Uterus (tissue), 4 donors: ENCODE measurements around the gene ARMCX5. TPM values are rescaled to one million over a fixed set of nuclear protein-coding genes. Genes with fewer than 3 reads are reported as not detected.
A peak's percentile ranks its signal among the peaks of the same experiment; 100 is the strongest.

Experiments
- DNase-seq, 2 donors: peaks; one replicate each; pipeline ENCODE4 v3.0.0-alpha.2; 2019 to 2020
- H3K27ac ChIP-seq, 2 donors: fragments of 200-600 bp; sonication (generic); 1 replicate in 1 of 2; 2 replicates in 1 of 2; pipeline ENCODE4 v1.5.1; 2016 to 2018
- H3K27me3 ChIP-seq, 2 donors: fragments of 200-600 bp; sonication (generic); one replicate each; pipeline ENCODE4 v1.5.1; 2018 to 2019; ENCODE audit warnings: control low read depth in 1 of 2
- H3K36me3 ChIP-seq, 2 donors: fragments of 200-600 bp; sonication (generic); one replicate each; pipeline ENCODE4 v1.5.1; 2019; ENCODE audit warnings: control low read depth in 1 of 2
- H3K4me1 ChIP-seq, 2 donors: fragments of 200-600 bp; sonication (generic); one replicate each; pipeline ENCODE4 v1.5.1; 2018 to 2019; ENCODE audit warnings: control low read depth in 1 of 2
- H3K4me3 ChIP-seq, 2 donors: fragments of 200-600 bp; sonication (generic); 1 replicate in 1 of 2; 2 replicates in 1 of 2; pipeline ENCODE4 v1.5.1; 2018 to 2019; ENCODE audit warnings: mild to moderate bottlenecking in 1 of 2
- H3K9me3 ChIP-seq, 2 donors: fragments of 200-600 bp; sonication (generic); one replicate each; pipeline ENCODE4 v1.5.1; 2019; ENCODE audit warnings: control low read depth in 1 of 2
- POLR2A ChIP-seq, 2 donors: fragments of 450-650 bp; IDR thresholded peaks; one replicate each; pipeline ENCODE4 v1.6.1; 2016; ENCODE audit warnings: antibody characterized with exemption in 2 of 2, mild to moderate bottlenecking in 1 of 2, moderate library complexity in 1 of 2
- intact Hi-C: fragments of 100-400 bp; cut with DNase I; formaldehyde crosslinking; loops from one replicate; pipeline ENCODE4 v1.15.1; 2023; ENCODE audit warnings: low total_unique reads
- total RNA-seq, 4 donors: library from RNA; depleted of rRNA in 3 of 4; stranded (reverse); fragments of >200 nt in 3 of 4; gene quantifications; one replicate each; pipeline versions ENCODE4 v1.1.0 to v1.2.4, GENCODE V29; 2014 to 2023
- TF ChIP-seq, protein P1 (sequence below), 4 experiments: fragments of 200-600 bp in 2 of 4; fragments of 450-650 bp in 2 of 4; sonication (generic) in 2 of 4; IDR thresholded peaks; one replicate each; pipeline ENCODE4 v1.5.1; 2016 to 2019; ENCODE audit warnings: antibody characterized with exemption in 4 of 4, mild to moderate bottlenecking in 2 of 4, moderate library complexity in 1 of 4
- donor health status: DM: yes; HTN: yes; CAD: no.

ARMCX5 gene
- total RNA-seq, result 10 to 100 TPM in 2 of 4 donors, 1 to 10 TPM in 2; 8.8 to 27.7 (median 12.5) TPM

- intact Hi-C loops, result no loop called here
Observed at GRCh38 chrX:102599084-102599950, at the start of gene ARMCX5. TSS of gene ARMCX5 (plus strand) at chrX:102599515. CDS start at chrX:102602142, 2,627 bp downstream.

GRCh38 chrX:102558607-102559006 is 40.7 kb upstream of the ARMCX5 start:
- Histone ChIP-seq H3K36me3 (no peaks in the 10 kb centered on the region), H3K27ac (no peak overlapping the region), H3K9me3 (no peaks in the 10 kb centered on the region), H3K4me1 (no peaks in the 10 kb centered on the region), H3K4me3 (no peak overlapping the region), H3K27me3 (no peaks in the 10 kb centered on the region)
- TF ChIP-seq, protein P1, sequence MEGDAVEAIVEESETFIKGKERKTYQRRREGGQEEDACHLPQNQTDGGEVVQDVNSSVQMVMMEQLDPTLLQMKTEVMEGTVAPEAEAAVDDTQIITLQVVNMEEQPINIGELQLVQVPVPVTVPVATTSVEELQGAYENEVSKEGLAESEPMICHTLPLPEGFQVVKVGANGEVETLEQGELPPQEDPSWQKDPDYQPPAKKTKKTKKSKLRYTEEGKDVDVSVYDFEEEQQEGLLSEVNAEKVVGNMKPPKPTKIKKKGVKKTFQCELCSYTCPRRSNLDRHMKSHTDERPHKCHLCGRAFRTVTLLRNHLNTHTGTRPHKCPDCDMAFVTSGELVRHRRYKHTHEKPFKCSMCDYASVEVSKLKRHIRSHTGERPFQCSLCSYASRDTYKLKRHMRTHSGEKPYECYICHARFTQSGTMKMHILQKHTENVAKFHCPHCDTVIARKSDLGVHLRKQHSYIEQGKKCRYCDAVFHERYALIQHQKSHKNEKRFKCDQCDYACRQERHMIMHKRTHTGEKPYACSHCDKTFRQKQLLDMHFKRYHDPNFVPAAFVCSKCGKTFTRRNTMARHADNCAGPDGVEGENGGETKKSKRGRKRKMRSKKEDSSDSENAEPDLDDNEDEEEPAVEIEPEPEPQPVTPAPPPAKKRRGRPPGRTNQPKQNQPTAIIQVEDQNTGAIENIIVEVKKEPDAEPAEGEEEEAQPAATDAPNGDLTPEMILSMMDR (IDR thresholded peaks at IDR 0.05), result no peak
- no peak for TF ChIP-seq POLR2A (IDR thresholded peaks at IDR 0.05)
- no peak for DNase-seq
- intact Hi-C loops, result no loop called here

More at GRCh38 chrX:102599084-102599950, at the start of gene ARMCX5:
- no peaks in the 10 kb centered on the region for H3K4me1 ChIP-seq
- no peaks in the 10 kb centered on the region for H3K36me3 ChIP-seq
- peak within 1 kb of the TSS; percentile 79 to 80 for H3K27ac ChIP-seq
- TF ChIP-seq, protein P1 (IDR thresholded peaks at IDR 0.05), result peak in 1 of 4 experiments; percentile 28
- TF ChIP-seq POLR2A (IDR thresholded peaks at IDR 0.05), result peak; percentile 42
- H3K9me3 ChIP-seq, result no peaks in the 10 kb centered on the region
- peak within 1 kb of the TSS; percentile 39 to 44 for H3K4me3 ChIP-seq
- H3K27me3 ChIP-seq, result no peaks in the 10 kb centered on the region
- peak; percentile 65 to 78 for DNase-seq

DNA sequence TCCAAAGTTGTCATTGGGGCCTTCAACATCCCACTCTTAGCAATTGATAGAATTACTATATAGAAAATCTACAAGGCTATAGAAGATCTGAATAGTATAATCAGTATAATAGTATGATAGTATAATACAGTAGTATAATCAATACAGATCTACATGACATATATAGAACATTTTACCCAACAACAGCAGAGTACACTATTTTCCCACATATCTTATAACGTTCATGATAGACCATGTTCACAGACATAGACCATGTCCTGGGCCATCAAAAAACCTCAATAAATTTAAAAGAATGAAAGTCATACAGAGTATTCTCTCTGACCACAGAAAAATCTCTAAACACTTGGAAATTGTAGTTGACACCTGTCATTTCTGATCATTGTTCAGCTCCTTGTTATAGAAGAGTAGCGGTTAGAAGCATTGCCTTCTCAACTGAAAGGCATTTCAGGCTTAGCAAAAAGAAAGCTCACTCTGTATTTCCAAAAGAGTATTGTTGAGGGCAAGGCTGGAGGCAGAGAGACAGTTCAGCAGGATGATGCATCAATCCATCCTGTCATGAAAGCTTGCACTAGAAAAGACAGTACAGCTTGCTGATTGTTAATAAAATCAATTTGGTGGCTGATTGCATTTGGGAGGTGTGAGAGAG is 38.8 kb upstream of the ARMCX5 start:
- Histone ChIP-seq H3K36me3 (no peaks in the 10 kb centered on the region), H3K9me3 (no peaks in the 10 kb centered on the region), H3K4me3 (no peak overlapping the region), H3K27ac (no peak overlapping the region), H3K4me1 (no peaks in the 10 kb centered on the region), H3K27me3 (no peaks in the 10 kb centered on the region)
- intact Hi-C loops, result no loop called here
- TF ChIP-seq, protein P1 (IDR thresholded peaks at IDR 0.05), result no peak
- TF ChIP-seq POLR2A (IDR thresholded peaks at IDR 0.05), result no peak
- DNase-seq, result no peak

DNA sequence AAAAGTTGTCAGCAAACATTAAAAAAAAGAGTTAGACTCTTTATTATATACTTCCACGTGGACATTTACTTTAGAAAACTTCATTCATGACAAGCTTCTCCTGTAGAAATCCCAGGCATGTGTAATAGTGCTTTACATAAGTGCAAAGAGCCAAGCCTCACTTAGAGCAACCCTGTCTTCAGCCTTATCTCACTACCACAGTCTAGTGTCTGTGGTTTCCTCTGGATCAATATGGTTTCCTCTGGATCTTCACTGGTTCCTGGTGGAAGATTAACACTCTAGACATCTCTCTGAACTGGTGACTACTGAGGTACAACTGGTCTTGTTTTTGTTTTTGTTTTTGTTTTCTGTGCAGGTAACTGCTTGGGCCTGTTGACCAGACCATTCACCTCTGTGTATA is 18.4 kb upstream of the ARMCX5 start:
- Histone ChIP-seq H3K27ac (no peak overlapping the region), H3K9me3 (no peaks in the 10 kb centered on the region), H3K4me3 (no peak overlapping the region), H3K27me3 (no peaks in the 10 kb centered on the region), H3K36me3 (no peaks in the 10 kb centered on the region), H3K4me1 (no peaks in the 10 kb centered on the region)
- TF ChIP-seq, protein P1 (IDR thresholded peaks at IDR 0.05), result no peak
- TF ChIP-seq POLR2A (IDR thresholded peaks at IDR 0.05), result no peak
- intact Hi-C loops, result no loop called here
- DNase-seq, result no peak

DNA sequence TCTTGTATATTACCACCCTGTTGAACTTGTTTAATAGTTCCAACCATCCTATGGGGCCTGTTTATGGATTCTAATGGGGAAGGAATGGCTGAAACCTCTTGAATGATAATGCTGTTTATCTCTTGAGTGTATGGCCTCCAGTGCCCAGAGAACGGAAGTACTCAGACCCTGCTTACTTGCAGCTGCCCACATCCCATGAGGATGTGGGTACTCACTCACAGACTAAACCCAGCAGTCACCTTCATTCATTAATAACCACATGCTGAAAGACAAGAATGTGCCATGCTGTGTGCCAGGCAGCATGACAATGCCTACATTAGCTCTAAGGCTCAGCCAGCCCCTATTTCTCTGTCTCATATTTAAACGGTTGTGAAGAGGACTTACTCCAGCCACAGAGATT is 5.9 kb upstream of the ARMCX5 start:
- intact Hi-C loops, result no loop called here
- H3K9me3 ChIP-seq, result no peaks in the 10 kb centered on the region
- no peak overlapping the region for H3K4me3 ChIP-seq
- no peaks in the 10 kb centered on the region for H3K36me3 ChIP-seq
- no peak for TF ChIP-seq POLR2A (IDR thresholded peaks at IDR 0.05)
- TF ChIP-seq, protein P1 (IDR thresholded peaks at IDR 0.05), result no peak
- DNase-seq, result no peak
- no peak overlapping the region for H3K27ac ChIP-seq
- no peaks in the 10 kb centered on the region for H3K4me1 ChIP-seq
- peaks cover 0 to 6% of the 10 kb centered on the region in 2 donors for H3K27me3 ChIP-seq
